Activated naive CD8-positive, alpha-beta T cell (primary cell): ENCODE results near the gene ARNT2.
"Not testable (repeated sequence)": the region's sequence is repeated elsewhere in the genome, so short reads cannot be mapped to it uniquely, and the experiment has no call there.

Experiments
- H3K27ac Mint-ChIP-seq: one replicate; pipeline ENCODE4 v1.8.0; 2021; ENCODE audit warnings: mixed read lengths
- H3K27me3 Mint-ChIP-seq: one replicate; pipeline ENCODE4 v1.8.0; 2021; ENCODE audit warnings: mixed read lengths
- H3K36me3 Mint-ChIP-seq: one replicate; pipeline ENCODE4 v1.8.0; 2021; ENCODE audit warnings: mixed read lengths
- H3K4me1 Mint-ChIP-seq: one replicate; pipeline ENCODE4 v1.8.0; 2021; ENCODE audit warnings: low read depth, mixed read lengths
- H3K4me3 Mint-ChIP-seq: one replicate; pipeline ENCODE4 v1.8.0; 2021; ENCODE audit warnings: mild to moderate bottlenecking, mixed read lengths
- H3K9me3 Mint-ChIP-seq: one replicate; pipeline ENCODE4 v1.8.0; 2021; ENCODE audit warnings: low read depth, mixed read lengths

The ARNT2 gene

DNA sequence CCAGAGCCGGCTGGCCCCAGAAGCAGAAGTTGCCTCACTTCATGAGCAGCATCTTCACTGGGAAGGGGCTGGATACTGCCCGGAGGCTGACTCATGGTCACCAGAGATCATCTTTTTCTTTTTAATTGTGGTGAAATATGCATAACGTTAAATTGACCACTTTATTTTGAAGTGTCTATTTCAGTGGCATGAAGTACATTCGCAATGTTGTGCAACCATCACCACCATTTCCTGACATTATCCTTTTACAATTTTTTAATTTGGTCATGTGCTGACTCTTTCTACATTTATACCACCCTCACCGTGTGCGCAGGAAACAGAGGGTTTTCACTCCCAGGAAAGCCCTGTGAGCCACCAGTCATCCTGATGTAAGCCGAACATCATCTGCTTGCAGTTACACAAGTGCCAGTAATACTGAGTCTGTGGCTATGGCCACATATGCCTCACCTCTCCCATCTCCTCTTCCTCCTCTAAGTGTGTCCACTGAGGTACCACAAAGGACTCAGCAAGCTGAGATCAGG is 239.3 kb downstream of the ARNT2 start:
- Mint-ChIP-seq H3K27me3 (peaks cover 5% of the 10 kb centered on the region), H3K4me3 (no peak overlapping the region), H3K27ac (no peak overlapping the region), H3K4me1 (peaks cover 2% of the 10 kb centered on the region), H3K36me3 (no peaks in the 10 kb centered on the region), H3K9me3 (no peaks in the 10 kb centered on the region)

DNA sequence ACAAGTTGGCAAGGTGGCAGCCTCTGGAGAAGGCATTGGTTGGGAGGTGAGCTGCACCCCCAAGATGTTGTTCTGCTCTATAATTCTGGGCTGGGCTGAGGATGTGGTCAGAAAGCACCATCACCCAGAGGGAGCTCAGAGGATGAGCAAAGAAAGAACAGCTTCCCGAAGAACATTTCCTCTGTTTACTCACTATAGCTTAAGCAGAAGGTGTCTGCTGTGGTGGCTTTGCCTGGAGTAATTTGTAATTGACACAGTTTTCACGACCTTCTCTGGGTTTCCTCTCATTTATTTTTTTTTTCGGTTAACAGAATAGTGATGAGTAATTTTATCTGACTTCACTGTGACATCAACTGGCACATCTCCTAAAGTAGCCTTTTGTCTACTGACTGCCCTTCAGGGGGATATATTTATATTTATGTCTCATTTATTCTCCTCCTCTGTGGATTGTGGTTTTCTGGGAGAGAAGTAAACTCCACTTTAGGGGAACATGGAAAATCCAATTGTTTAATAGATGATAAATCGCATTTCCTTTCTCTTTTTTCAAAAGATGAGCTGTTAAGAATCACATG is 241.4 kb downstream of the ARNT2 start:
- Mint-ChIP-seq H3K4me1 (peaks cover 2% of the 10 kb centered on the region), H3K4me3 (no peak overlapping the region), H3K27ac (no peak overlapping the region), H3K36me3 (no peaks in the 10 kb centered on the region), H3K9me3 (no peaks in the 10 kb centered on the region), H3K27me3 (peaks cover 5% of the 10 kb centered on the region)

DNA sequence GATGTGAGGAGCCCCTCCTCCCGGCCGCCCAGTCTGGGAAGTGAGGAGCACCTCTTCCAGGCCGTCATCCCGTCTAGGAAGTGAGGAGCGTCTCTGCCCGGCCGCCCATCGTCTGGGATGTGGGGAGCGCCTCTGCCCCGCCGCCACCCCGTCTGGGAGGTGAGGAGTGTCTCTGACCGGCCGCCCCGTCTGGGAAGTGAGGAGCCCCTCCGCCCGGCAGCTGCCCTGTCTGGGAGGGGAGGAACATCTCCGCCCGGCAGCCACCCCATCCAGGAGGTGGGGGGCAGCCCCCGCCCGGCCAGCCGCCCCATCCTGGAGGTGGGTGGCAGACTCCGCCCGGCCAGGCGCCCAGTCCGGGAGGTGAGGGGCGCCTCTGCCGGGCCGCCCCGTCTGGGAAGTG is 243.2 kb downstream of the ARNT2 start:
- H3K4me3 Mint-ChIP-seq, H3K27ac Mint-ChIP-seq, H3K4me1 Mint-ChIP-seq, H3K27me3 Mint-ChIP-seq, H3K36me3 Mint-ChIP-seq, H3K9me3 Mint-ChIP-seq: not testable (repeated sequence)
